Esophagus muscularis mucosa (tissue), 4 donors: ENCODE data around the gene BACE2.

Source experiments
- CTCF ChIP-seq, 3 experiments: fragments of 200-600 bp in 2 of 3; fragments of 450-650 bp in 1 of 3; sonication (generic) in 2 of 3; IDR thresholded peaks; one replicate each; pipeline ENCODE4 v1.5.1; 2017 to 2019; ENCODE audit warnings: antibody characterized with exemption in 3 of 3, mild to moderate bottlenecking in 2 of 3, moderate library complexity in 1 of 3
- EP300 ChIP-seq: sonication (generic); formaldehyde crosslinking; IDR thresholded peaks from one replicate; pipeline ENCODE4 v1.6.1; 2017; ENCODE audit warnings: antibody characterized with exemption
- POLR2A ChIP-seq: fragments of 450-650 bp; IDR thresholded peaks from one replicate; pipeline ENCODE4 v1.6.1; 2017; ENCODE audit warnings: antibody characterized with exemption, moderate library complexity, mild to moderate bottlenecking, low read depth

DNA sequence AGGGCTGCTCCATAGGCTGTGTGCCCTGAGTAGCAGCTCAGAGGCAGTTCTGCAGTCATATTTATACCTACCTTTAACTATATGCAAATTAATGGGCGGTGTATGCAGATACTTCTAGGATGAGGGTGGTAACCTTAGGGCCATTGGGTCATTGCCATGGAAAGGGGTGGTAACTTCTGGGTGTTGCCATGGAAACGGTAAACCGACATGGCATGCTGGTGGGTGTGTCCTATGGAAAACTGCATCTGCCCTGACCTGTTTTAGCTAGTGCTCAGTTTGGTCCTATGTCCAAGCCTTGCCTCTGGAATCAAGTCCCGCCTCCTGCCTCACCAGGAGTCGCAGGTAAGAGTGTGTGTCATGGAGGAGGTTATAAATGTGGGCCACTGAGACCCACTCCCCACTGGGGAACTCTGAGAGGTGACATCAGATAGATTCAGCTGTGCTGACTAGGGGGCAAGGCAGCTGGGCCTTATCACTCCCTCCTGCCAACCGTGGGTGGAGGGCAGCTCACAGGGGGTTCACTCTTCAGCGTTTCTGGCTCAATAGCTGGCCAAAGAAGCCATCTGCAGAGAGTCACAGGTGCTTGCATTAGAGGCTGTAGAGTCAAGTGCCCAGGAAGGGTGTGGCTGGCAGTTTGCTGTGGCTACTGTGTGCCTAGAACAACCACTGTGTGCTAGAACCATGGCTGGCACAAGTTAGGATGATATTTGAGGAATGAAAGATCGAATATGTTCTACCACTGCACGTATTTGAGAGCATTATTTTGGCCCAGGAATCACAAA is 19.0 kb downstream of the BACE2 start:
- TF ChIP-seq CTCF (IDR thresholded peaks at IDR 0.05), result no peak
- TF ChIP-seq POLR2A, result no peak
- TF ChIP-seq EP300, result no peak
